Measurements from ENCODE around the gene DPH2.

The DPH2 gene

GRCh38 chr1:43970502-43970901 is 692 bp downstream of the DPH2 start:
- no peak for DNase-seq

GRCh38 chr1:43970911-43971310 is 1.1 kb downstream of the DPH2 start:
- DNase-seq = no peak

- DNase-seq = no peak
Observed at GRCh38 chr1:43971336-43971980, 1.6 kb downstream of the DPH2 start.

GRCh38 chr1:43973981-43974442 is 4.2 kb downstream of the DPH2 start:
- DNase-seq = peak; percentile 67

GRCh38 chr1:43974443-43975248 is 4.8 kb downstream of the DPH2 start, which contains the start of gene ATP6V0B:
Gene ATP6V0B (plus strand): TSS chr1:43974960. CDS start chr1:43975041, 81 bp downstream.
- DNase-seq = peak; percentile 94

- DNase-seq = peak; percentile 37
Observed at GRCh38 chr1:43975249-43975961, 5.6 kb downstream of the DPH2 start.

GRCh38 chr1:43976045-43976444 is 6.2 kb downstream of the DPH2 start:
- DNase-seq = no peak

GRCh38 chr1:43976890-43977289 is 7.1 kb downstream of the DPH2 start:
- DNase-seq = no peak

- no peak for DNase-seq
Observed at GRCh38 chr1:43977376-43978263, 7.8 kb downstream of the DPH2 start.

- no peak for DNase-seq
Observed at GRCh38 chr1:43978264-43978550, 8.4 kb downstream of the DPH2 start.

GRCh38 chr1:43978551-43979260 is 8.9 kb downstream of the DPH2 start, which contains the start of gene B4GALT2:
Gene B4GALT2 (plus strand): TSS chr1:43979210. CDS start chr1:43981161, 1,951 bp downstream.
- DNase-seq = peak; percentile 51

GRCh38 chr1:43979261-43979527 is 9.4 kb downstream of the DPH2 start:
- DNase-seq = no peak

GRCh38 chr1:43979528-43980254 is 9.9 kb downstream of the DPH2 start:
- peak; percentile 76 for DNase-seq

GRCh38 chr1:43980255-43981134 is 10.7 kb downstream of the DPH2 start:
- DNase-seq = no peak

GRCh38 chr1:43981135-43981491 is 11.3 kb downstream of the DPH2 start:
- no peak for DNase-seq

- no peak for DNase-seq
Observed at GRCh38 chr1:43981636-43982035, 11.8 kb downstream of the DPH2 start.

- no peak for DNase-seq
Observed at GRCh38 chr1:43982241-43982640, 12.4 kb downstream of the DPH2 start.

- no peak for DNase-seq
Observed at GRCh38 chr1:43982808-43983207, 13.0 kb downstream of the DPH2 start.

- no peak for DNase-seq
Observed at GRCh38 chr1:43983253-43983899, 13.6 kb downstream of the DPH2 start.

- no peak for DNase-seq
Observed at GRCh38 chr1:43984855-43985254, 15.0 kb downstream of the DPH2 start.

Measured in hematopoietic multipotent progenitor cell treated with erythropoietin and hydrocortisone succinate and interleukin-3 and kit ligand, for 8 days (in vitro differentiated cells).